Measurements from ENCODE around the gene CDCA4. TPM values are rescaled to one million over a fixed set of nuclear protein-coding genes. Genes with fewer than 3 reads are reported as not detected.

Gene CDCA4
- total and polyA plus RNA-seq, 10 of the 15 experiments (the other 5 are each of a cell fraction or from before 2014, with no cell fraction given) = 10.4 to 64.0 (median 52.1) TPM

- TF ChIP-seq ZNF592 (IDR thresholded peaks at IDR 0.05) (no peak), IKZF1 (conservative IDR thresholded peaks at IDR 0.05) (no peak)
Measured at GRCh38 chr14:105022276-105022670, 1.4 kb upstream of the CDCA4 start (continued).

GRCh38 chr14:105021656-105022275, 883 bp upstream of the CDCA4 start:
- H3K4me2 ChIP-seq (ENCODE audit: control insufficient read depth, insufficient read depth) = peak overlapping the region; percentile 78
- H3K9me3 ChIP-seq (replicated peaks; ENCODE audit: control insufficient read depth, insufficient read depth, low read length) = no peaks in the 10 kb centered on the region; the same call in 2 of the 3 replicates
- POLR2A ChIA-PET = interaction anchor here (1.3 to 1.9 kb wide), 4 partner anchors 14 to 53 kb away, joined by 3 to 13 read pairs (median 6); no protein-coding TSS in a partner anchor
- peaks cover 0 to 2% of the 10 kb centered on the region in 2 experiments; a peak in 2 of 4 replicates for H3K36me3 ChIP-seq (ENCODE audit: control insufficient read depth in 2 of 2, insufficient read depth in 2 of 2, low read length in 1 of 2)
- SMC1A ChIA-PET (ENCODE audit: uncharacterized antibody, unreplicated experiment) = no interaction called here
- H3K79me2 ChIP-seq (ENCODE audit: control insufficient read depth, insufficient read depth, low read length) = peaks cover 57% of the 10 kb centered on the region
- peak overlapping the region; percentile 72 for H3K4me3 ChIP-seq
- peak overlapping the region; percentile 93 for H3K27ac ChIP-seq (ENCODE audit: control insufficient read depth, insufficient read depth)
- BruUV-seq (replicated peaks) = TSS peak; percentile 96
- H2AFZ ChIP-seq (ENCODE audit: control insufficient read depth, low read depth, low read length) = peak overlapping the region; percentile 35
- RAD21 ChIA-PET (ENCODE audit: unreplicated experiment) = interaction anchor here (0.9 to 3.9 kb wide), 4 partner anchors 23 to 66 kb away, joined by 3 to 25 read pairs (median 12); partner anchors contain the start of gene GPR132
- FAIRE-seq (no peak), DNase-seq (ENCODE audit: low read depth, low spot score) (no peak), ATAC-seq (no peak)
- WGBS (ENCODE audit: insufficient coverage, insufficient replicate concordance, low lambda C conversion rate, missing lambda C conversion rate) = 1% methylated on average over 19 of the region's 20 CpGs
- no peaks in the 10 kb centered on the region for H4K20me1 ChIP-seq (ENCODE audit: control insufficient read depth, insufficient read depth)
- H3K27me3 ChIP-seq (replicated peaks in 1 of 2; ENCODE audit: control insufficient read depth in 2 of 2, insufficient read depth in 2 of 2, low read length in 1 of 2) = no peaks in the 10 kb centered on the region
- peaks cover 21% of the 10 kb centered on the region for H3K4me1 ChIP-seq (ENCODE audit: control insufficient read depth, insufficient read depth, low read length)
- in situ Hi-C loops (cut with MboI) (no loop called here), intact Hi-C loops (cut with micrococcal nuclease; ENCODE audit: unreplicated experiment) (loop anchor here (5.0 kb wide), 1 partner anchor 46 kb away; the partner anchor contains the start of gene GPR132)
- CTCF ChIA-PET = interaction anchor here (1.3 kb wide), 1 partner anchor 64 kb away, joined by 4 read pairs; no protein-coding TSS in a partner anchor
- peak overlapping the region; percentile 95 for H3K9ac ChIP-seq (ENCODE audit: control insufficient read depth, insufficient read depth, low read length)
- TF ChIP-seq RBBP5 (conservative IDR thresholded peaks at IDR 0.05) = no peak
- no peak for TF ChIP-seq RAD21 (IDR thresholded peaks at IDR 0.05; ENCODE audit: insufficient read depth, low read depth, low read length)
- no peak for TF ChIP-seq SP1 (IDR thresholded peaks at IDR 0.05; ENCODE audit: low read depth, low read length)
- TF ChIP-seq TCF3 (IDR thresholded peaks at IDR 0.05; ENCODE audit: borderline replicate concordance, insufficient read depth, low read depth, low read length) = 0 out of 2 replicates have a peak, but pooled peaks have one; percentile 1
- no peak for TF ChIP-seq TCF7 (IDR thresholded peaks at IDR 0.05; ENCODE audit: borderline replicate concordance)
- no peak for TF ChIP-seq ZBTB40 (IDR thresholded peaks at IDR 0.05; ENCODE audit: borderline replicate concordance)
- peak; percentile 64; the same call in 1 of the 2 replicates for TF ChIP-seq NBN (IDR thresholded peaks at IDR 0.05)
- peak; percentile 63; the same call in 1 of the 2 replicates for TF ChIP-seq IKZF1 (conservative IDR thresholded peaks at IDR 0.05)
- no peak for TF ChIP-seq NFXL1 (IDR thresholded peaks at IDR 0.05; ENCODE audit: borderline replicate concordance)
- no peak for TF ChIP-seq BRCA1 (IDR thresholded peaks at IDR 0.05; ENCODE audit: low read depth, low read length)
- TF ChIP-seq CHD1 (IDR thresholded peaks at IDR 0.05; ENCODE audit: low read depth, low read length) = no peak
- no peak for TF ChIP-seq ZNF384 (IDR thresholded peaks at IDR 0.05; ENCODE audit: borderline replicate concordance, low read depth, low read length)
- no peak for TF ChIP-seq GATAD2B (conservative IDR thresholded peaks at IDR 0.05; ENCODE audit: low read depth)

Measured in GM12878 (cell line).